Endodermal cell (in vitro differentiated cells): Measurements from ENCODE around the gene MICU2. TPM values are rescaled to one million over a fixed set of nuclear protein-coding genes. Genes with fewer than 3 reads are reported as not detected.

Experiments
- DNase-seq: peaks from one replicate; pipeline ENCODE4 v3.0.0-alpha.2; 2017
- H3K27ac ChIP-seq: 2 replicates; pipeline ENCODE4 v1.5.1; 2013; ENCODE audit warnings: mild to moderate bottlenecking, low read depth, low read length, moderate library complexity
- H3K27me3 ChIP-seq: 2 replicates; pipeline ENCODE4 v1.6.1; 2013; ENCODE audit warnings: mild to moderate bottlenecking, low read length, moderate library complexity; ENCODE audit not compliant: insufficient read depth, control insufficient read depth, poor library complexity, severe bottlenecking
- H3K36me3 ChIP-seq: 2 replicates; pipeline ENCODE4 v1.7.0; 2013; ENCODE audit warnings: mild to moderate bottlenecking, low read length, moderate library complexity; ENCODE audit not compliant: control insufficient read depth, insufficient read depth
- H3K4me1 ChIP-seq: one replicate; pipeline ENCODE4 v1.7.0; 2013; ENCODE audit warnings: low read length; ENCODE audit not compliant: control insufficient read depth, insufficient read depth
- H3K4me3 ChIP-seq: 2 replicates; pipeline ENCODE4 v1.5.1; 2013; ENCODE audit warnings: mild to moderate bottlenecking, low read length, moderate library complexity
- H3K9ac ChIP-seq: 2 replicates; pipeline ENCODE4 v1.6.1; 2013; ENCODE audit warnings: mild to moderate bottlenecking, low read length, moderate library complexity; ENCODE audit not compliant: poor library complexity, severe bottlenecking; ENCODE audit errors: extremely low read depth
- H3K9me3 ChIP-seq: 2 replicates; pipeline ENCODE4 v1.6.1; 2013; ENCODE audit warnings: mild to moderate bottlenecking, low read length, moderate library complexity; ENCODE audit not compliant: control insufficient read depth
- H3K27ac Mint-ChIP-seq: 2 replicates; pipeline ENCODE4 v1.8.0; 2020; ENCODE audit warnings: mixed read lengths
- H3K27me3 Mint-ChIP-seq: 2 replicates; pipeline ENCODE4 v1.8.0; 2021; ENCODE audit warnings: mild to moderate bottlenecking, mixed read lengths; ENCODE audit not compliant: insufficient read depth
- H3K36me3 Mint-ChIP-seq: 2 replicates; pipeline ENCODE4 v1.8.0; 2020; ENCODE audit warnings: low read depth, mixed read lengths
- H3K4me1 Mint-ChIP-seq: 2 replicates; pipeline ENCODE4 v1.8.0; 2020; ENCODE audit warnings: mixed read lengths
- H3K4me3 Mint-ChIP-seq: 2 replicates; pipeline ENCODE4 v1.8.0; 2020; ENCODE audit warnings: mild to moderate bottlenecking, moderate library complexity, mixed read lengths
- H3K9me3 Mint-ChIP-seq: 2 replicates; pipeline ENCODE4 v1.8.0; 2020; ENCODE audit warnings: mild to moderate bottlenecking, mixed read lengths
- CTCF ChIP-seq: fragments of 200-600 bp; sonication (generic); conservative IDR thresholded peaks from 2 replicates; pipeline ENCODE4 v1.5.0; 2021; ENCODE audit warnings: antibody characterized with exemption, mild to moderate bottlenecking
- WGBS, 2 experiments: methylation state at CpG; one replicate each; pipeline versions ENCODE4 v1.1.5 to v1.1.7; 2013; ENCODE audit warnings: missing lambda C conversion rate in 2 of 2, mixed read lengths in 1 of 2; ENCODE audit not compliant: insufficient coverage in 1 of 2, insufficient read length in 1 of 2; 5-methylcytosine and 5-hydroxymethylcytosine counted together
- total RNA-seq, 2 donors: library from RNA; stranded (reverse); fragmentation: NEBNext Ultra II Directional in 1 of 2; extraction: Animal tissue kit (Norgen Biotek cat#: 25700) in 1 of 2; gene quantifications; 2 replicates in 1 of 2; 3 replicates in 1 of 2; pipeline ENCODE4 v1.2.1, GENCODE V29; 2021

The MICU2 gene
- total RNA-seq, 2 donors from 2014 or later: 39.1 to 45.7 TPM

- H3K9ac ChIP-seq: no peak overlapping the region
- no peaks in the 10 kb centered on the region for H3K27me3 Mint-ChIP-seq
- DNase-seq: no peak
- H3K4me1 Mint-ChIP-seq: peaks cover 10% of the 10 kb centered on the region
- no peak overlapping the region for H3K27ac Mint-ChIP-seq
- no peak for TF ChIP-seq CTCF
- H3K27me3 ChIP-seq: no peaks in the 10 kb centered on the region
- no peak overlapping the region for H3K27ac ChIP-seq
- no peak overlapping the region for H3K4me3 Mint-ChIP-seq
- peaks cover 20% of the 10 kb centered on the region for H3K9me3 Mint-ChIP-seq
- no peak overlapping the region for H3K4me3 ChIP-seq
- peaks cover 13% of the 10 kb centered on the region for H3K36me3 Mint-ChIP-seq
- H3K36me3 ChIP-seq: peaks cover 8% of the 10 kb centered on the region
- 89 to 100% methylated on average over 1 of the region's 1 CpG for whole genome bisulfite sequencing, 2 experiments
- no peaks in the 10 kb centered on the region for H3K4me1 ChIP-seq
- H3K9me3 ChIP-seq: peaks cover 26% of the 10 kb centered on the region
These were observed 18.9 kb downstream of the MICU2 start for GRCh38 chr13:21584973-21585592.

- Histone ChIP-seq H3K27ac (no peak overlapping the region), H3K9me3 (peaks cover 26% of the 10 kb centered on the region), H3K27me3 (no peaks in the 10 kb centered on the region), H3K9ac (no peak overlapping the region), H3K4me3 (peak overlapping the region; percentile 36), H3K4me1 (no peaks in the 10 kb centered on the region), H3K36me3 (peaks cover 8% of the 10 kb centered on the region)
- no peak overlapping the region for H3K27ac Mint-ChIP-seq
- peak; percentile 65 for DNase-seq
- no peak overlapping the region for H3K4me3 Mint-ChIP-seq
- no peak for TF ChIP-seq CTCF
- peaks cover 5% of the 10 kb centered on the region for H3K4me1 Mint-ChIP-seq
- WGBS, 2 experiments: 63 to 95% methylated on average over 2 of the region's 2 CpGs
- H3K27me3 Mint-ChIP-seq: no peaks in the 10 kb centered on the region
- peaks cover 20% of the 10 kb centered on the region for H3K9me3 Mint-ChIP-seq
- peaks cover 13% of the 10 kb centered on the region for H3K36me3 Mint-ChIP-seq
These were observed 20.5 kb downstream of the MICU2 start for GRCh38 chr13:21583478-21583877.

GRCh38 chr13:21580736-21581135, 23.2 kb downstream of the MICU2 start:
- peaks cover 3% of the 10 kb centered on the region for H3K4me1 Mint-ChIP-seq
- no peak overlapping the region for H3K27ac Mint-ChIP-seq
- peaks cover 13% of the 10 kb centered on the region for H3K36me3 Mint-ChIP-seq
- no peaks in the 10 kb centered on the region for H3K27me3 ChIP-seq
- H3K36me3 ChIP-seq: peaks cover 8% of the 10 kb centered on the region
- peaks cover 26% of the 10 kb centered on the region for H3K9me3 ChIP-seq
- H3K27ac ChIP-seq: no peak overlapping the region
- DNase-seq: no peak
- no peaks in the 10 kb centered on the region for H3K4me1 ChIP-seq
- H3K9me3 Mint-ChIP-seq: peaks cover 20% of the 10 kb centered on the region
- H3K4me3 Mint-ChIP-seq: no peak overlapping the region
- TF ChIP-seq CTCF: no peak
- H3K27me3 Mint-ChIP-seq: no peaks in the 10 kb centered on the region
- no peak overlapping the region for H3K9ac ChIP-seq
- H3K4me3 ChIP-seq: no peak overlapping the region
